Measurements from ENCODE around the gene BBS1. TPM values are rescaled to one million over a fixed set of nuclear protein-coding genes. Genes with fewer than 3 reads are reported as not detected.

BBS1 gene
- total RNA-seq, 1 experiment from 2014 or later = 29.8 TPM

DNA sequence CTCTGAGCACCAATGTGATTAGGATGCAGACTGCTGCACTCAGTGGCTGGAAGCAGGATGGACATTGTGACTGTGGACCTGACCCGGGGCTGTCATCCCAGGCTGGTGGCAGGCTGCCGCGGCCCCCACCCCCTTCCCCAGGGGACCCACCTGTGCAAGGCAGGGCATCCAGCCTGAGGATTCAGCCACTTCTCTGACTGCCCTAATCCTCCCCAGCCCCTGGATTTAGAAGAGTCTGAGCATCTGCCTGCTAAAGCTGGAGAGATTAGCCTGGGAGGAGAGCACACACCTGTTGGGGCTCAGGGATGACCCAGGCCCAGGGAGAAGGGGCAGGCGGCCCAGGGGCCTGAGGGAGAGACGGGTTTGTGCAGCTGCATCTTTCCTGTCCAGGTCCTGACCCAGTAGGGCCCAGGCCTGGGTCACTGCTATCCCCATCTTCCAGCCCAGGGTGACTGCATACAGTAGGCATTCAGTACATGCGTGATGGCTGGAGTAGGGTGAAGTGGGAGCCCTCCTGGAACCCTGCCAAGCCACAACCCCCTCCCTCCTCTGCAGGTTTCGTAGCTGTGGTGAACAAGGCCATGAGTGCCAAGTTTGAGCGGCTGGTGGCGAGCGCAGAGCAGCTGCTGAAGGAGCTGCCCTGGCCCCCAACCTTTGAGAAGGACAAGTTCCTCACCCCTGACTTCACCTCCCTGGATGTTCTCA is 18.1 kb upstream of the BBS1 start:
- Histone ChIP-seq H3K9me2 (ENCODE audit: insufficient read depth) (no peaks in the 10 kb centered on the region), H3K36me3 (ENCODE audit: control insufficient read depth in 1 of 2, insufficient read depth in 2 of 2, low read length in 2 of 2) (peaks cover 0 to 4% of the 10 kb centered on the region in 2 experiments; a peak in 1 of 4 replicates), H3K4me2 (ENCODE audit: low read length) (no peak overlapping the region), H3K27ac (ENCODE audit: low read depth, low read length) (no peak overlapping the region), H3K9me3 (ENCODE audit: control insufficient read depth in 1 of 2, insufficient read depth in 1 of 2, low read depth in 1 of 2, low read length in 2 of 2) (no peaks in the 10 kb centered on the region), H3K9ac (ENCODE audit: low read length) (no peak overlapping the region), H2AFZ (ENCODE audit: low read depth, low read length, poor library complexity, severe bottlenecking) (no peak overlapping the region), H3K4me3 (replicated peaks in 1 of 2; ENCODE audit: low read depth in 1 of 2, low read length in 2 of 2) (no peak overlapping the region), H3K4me1 (ENCODE audit: control insufficient read depth in 1 of 2, insufficient read depth in 2 of 2, low read length in 2 of 2) (no peaks in the 10 kb centered on the region), H3K27me3 (ENCODE audit: insufficient read depth, low read length) (no peaks in the 10 kb centered on the region), H4K20me1 (ENCODE audit: insufficient read depth) (no peaks in the 10 kb centered on the region), H3K79me2 (ENCODE audit: insufficient read depth, low read length) (no peaks in the 10 kb centered on the region)
- DNase-seq (ENCODE audit: low read depth, low spot score) (no peak), ATAC-seq (no peak)
- BruUV-seq (replicated peaks) = no TSS peak
- intact Hi-C loops (cut with micrococcal nuclease) = no loop called here
- ChIA-PET CTCF (interaction anchor here (1.4 to 2.1 kb wide), 2 partner anchors 12 to 18 kb away, joined by 4 to 16 read pairs; partner anchors contain the start of genes BBS1 and DPP3), POLR2A (no interaction called here), RAD21 (ENCODE audit: low non-redundant PET in 1 of 2, low total read pairs in 2 of 2, uncharacterized antibody in 2 of 2, unreplicated experiment in 2 of 2) (no interaction called here)
- TF ChIP-seq ELF1 (IDR thresholded peaks at IDR 0.05; ENCODE audit: borderline replicate concordance, low read depth) = no peak
- no peak for TF ChIP-seq POLR2A (IDR thresholded peaks at IDR 0.05; ENCODE audit: borderline replicate concordance, extremely low read depth, insufficient read depth, insufficient read length)
- TF ChIP-seq POLR2AphosphoS5 (IDR thresholded peaks at IDR 0.05; ENCODE audit: low read depth, low read length) = no peak
- no peak for TF ChIP-seq ZNF274 (IDR thresholded peaks at IDR 0.05; ENCODE audit: low read depth, low read length)
- TF ChIP-seq FOSL1 (IDR thresholded peaks at IDR 0.05; ENCODE audit: low read depth) = no peak
- no peak for TF ChIP-seq CEBPB (IDR thresholded peaks at IDR 0.05; ENCODE audit: low read depth)
- TF ChIP-seq, protein P1, sequence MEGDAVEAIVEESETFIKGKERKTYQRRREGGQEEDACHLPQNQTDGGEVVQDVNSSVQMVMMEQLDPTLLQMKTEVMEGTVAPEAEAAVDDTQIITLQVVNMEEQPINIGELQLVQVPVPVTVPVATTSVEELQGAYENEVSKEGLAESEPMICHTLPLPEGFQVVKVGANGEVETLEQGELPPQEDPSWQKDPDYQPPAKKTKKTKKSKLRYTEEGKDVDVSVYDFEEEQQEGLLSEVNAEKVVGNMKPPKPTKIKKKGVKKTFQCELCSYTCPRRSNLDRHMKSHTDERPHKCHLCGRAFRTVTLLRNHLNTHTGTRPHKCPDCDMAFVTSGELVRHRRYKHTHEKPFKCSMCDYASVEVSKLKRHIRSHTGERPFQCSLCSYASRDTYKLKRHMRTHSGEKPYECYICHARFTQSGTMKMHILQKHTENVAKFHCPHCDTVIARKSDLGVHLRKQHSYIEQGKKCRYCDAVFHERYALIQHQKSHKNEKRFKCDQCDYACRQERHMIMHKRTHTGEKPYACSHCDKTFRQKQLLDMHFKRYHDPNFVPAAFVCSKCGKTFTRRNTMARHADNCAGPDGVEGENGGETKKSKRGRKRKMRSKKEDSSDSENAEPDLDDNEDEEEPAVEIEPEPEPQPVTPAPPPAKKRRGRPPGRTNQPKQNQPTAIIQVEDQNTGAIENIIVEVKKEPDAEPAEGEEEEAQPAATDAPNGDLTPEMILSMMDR (IDR thresholded peaks at IDR 0.05 in 2 of 3, conservative IDR thresholded peaks at IDR 0.05 in 1 of 3; ENCODE audit: borderline replicate concordance in 1 of 3, insufficient read depth in 1 of 3, low read depth in 2 of 3, low read length in 2 of 3) = no peak
- TF ChIP-seq TCF7L2 (IDR thresholded peaks at IDR 0.05; ENCODE audit: borderline replicate concordance, extremely low read depth, insufficient read depth, insufficient read length) = no peak
- TF ChIP-seq, protein P2, sequence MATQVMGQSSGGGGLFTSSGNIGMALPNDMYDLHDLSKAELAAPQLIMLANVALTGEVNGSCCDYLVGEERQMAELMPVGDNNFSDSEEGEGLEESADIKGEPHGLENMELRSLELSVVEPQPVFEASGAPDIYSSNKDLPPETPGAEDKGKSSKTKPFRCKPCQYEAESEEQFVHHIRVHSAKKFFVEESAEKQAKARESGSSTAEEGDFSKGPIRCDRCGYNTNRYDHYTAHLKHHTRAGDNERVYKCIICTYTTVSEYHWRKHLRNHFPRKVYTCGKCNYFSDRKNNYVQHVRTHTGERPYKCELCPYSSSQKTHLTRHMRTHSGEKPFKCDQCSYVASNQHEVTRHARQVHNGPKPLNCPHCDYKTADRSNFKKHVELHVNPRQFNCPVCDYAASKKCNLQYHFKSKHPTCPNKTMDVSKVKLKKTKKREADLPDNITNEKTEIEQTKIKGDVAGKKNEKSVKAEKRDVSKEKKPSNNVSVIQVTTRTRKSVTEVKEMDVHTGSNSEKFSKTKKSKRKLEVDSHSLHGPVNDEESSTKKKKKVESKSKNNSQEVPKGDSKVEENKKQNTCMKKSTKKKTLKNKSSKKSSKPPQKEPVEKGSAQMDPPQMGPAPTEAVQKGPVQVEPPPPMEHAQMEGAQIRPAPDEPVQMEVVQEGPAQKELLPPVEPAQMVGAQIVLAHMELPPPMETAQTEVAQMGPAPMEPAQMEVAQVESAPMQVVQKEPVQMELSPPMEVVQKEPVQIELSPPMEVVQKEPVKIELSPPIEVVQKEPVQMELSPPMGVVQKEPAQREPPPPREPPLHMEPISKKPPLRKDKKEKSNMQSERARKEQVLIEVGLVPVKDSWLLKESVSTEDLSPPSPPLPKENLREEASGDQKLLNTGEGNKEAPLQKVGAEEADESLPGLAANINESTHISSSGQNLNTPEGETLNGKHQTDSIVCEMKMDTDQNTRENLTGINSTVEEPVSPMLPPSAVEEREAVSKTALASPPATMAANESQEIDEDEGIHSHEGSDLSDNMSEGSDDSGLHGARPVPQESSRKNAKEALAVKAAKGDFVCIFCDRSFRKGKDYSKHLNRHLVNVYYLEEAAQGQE (IDR thresholded peaks at IDR 0.05; ENCODE audit: low read depth) = no peak
